Stimulated activated CD4-positive, alpha-beta T cell treated with anti-CD3 and anti-CD28 coated beads, Interleukin-4, amount 100 ng/mL, for 48 hours (primary cell): ENCODE results near the gene B3GNT5.

Experiments used
- DNase-seq, 2 donors: peaks; one replicate each; pipeline ENCODE4 v3.0.0-alpha.2; 2020; ENCODE audit warnings: low read depth in 2 of 2

Gene B3GNT5

GRCh38 chr3:183265834-183266417, 12.9 kb downstream of the B3GNT5 start:
- peak in 1 of 2 donors; percentile 47 for DNase-seq

GRCh38 chr3:183266454-183266853, 13.4 kb downstream of the B3GNT5 start:
- DNase-seq: no peak

GRCh38 chr3:183267140-183267539, 14.1 kb downstream of the B3GNT5 start:
- no peak for DNase-seq

- DNase-seq: no peak
These were observed 15.3 kb downstream of the B3GNT5 start for GRCh38 chr3:183268366-183268765.

GRCh38 chr3:183269345-183269744, 16.3 kb downstream of the B3GNT5 start:
- DNase-seq: no peak

GRCh38 chr3:183270344-183270743, 17.3 kb downstream of the B3GNT5 start:
- no peak for DNase-seq

GRCh38 chr3:183272142-183272541, 19.1 kb downstream of the B3GNT5 start:
- DNase-seq: no peak

GRCh38 chr3:183272791-183273190, 19.7 kb downstream of the B3GNT5 start:
- no peak for DNase-seq

GRCh38 chr3:183274609-183275008, 21.6 kb downstream of the B3GNT5 start:
- DNase-seq: no peak

GRCh38 chr3:183275418-183275817, 22.4 kb downstream of the B3GNT5 start:
- no peak for DNase-seq

- DNase-seq: no peak
These were observed 22.9 kb downstream of the B3GNT5 start for GRCh38 chr3:183275937-183276336.

- DNase-seq: no peak
These were observed 24.2 kb downstream of the B3GNT5 start for GRCh38 chr3:183277260-183277659.

GRCh38 chr3:183278479-183279088, 25.5 kb downstream of the B3GNT5 start:
- no peak for DNase-seq

GRCh38 chr3:183279371-183279770, 26.3 kb downstream of the B3GNT5 start:
- DNase-seq: no peak

GRCh38 chr3:183281126-183281797, 28.2 kb downstream of the B3GNT5 start:
- no peak for DNase-seq

GRCh38 chr3:183283886-183284285, 30.8 kb downstream of the B3GNT5 start:
- DNase-seq: no peak

- no peak for DNase-seq
These were observed 31.5 kb downstream of the B3GNT5 start for GRCh38 chr3:183284570-183284969.

GRCh38 chr3:183285318-183285717, 32.3 kb downstream of the B3GNT5 start:
- no peak for DNase-seq

GRCh38 chr3:183285828-183286457, 32.9 kb downstream of the B3GNT5 start:
- DNase-seq: peak; percentile 84 to 94

- no peak for DNase-seq
These were observed 34.4 kb downstream of the B3GNT5 start for GRCh38 chr3:183287301-183287971.

GRCh38 chr3:183288117-183288516, 35.1 kb downstream of the B3GNT5 start:
- no peak for DNase-seq

GRCh38 chr3:183290216-183290615, 37.2 kb downstream of the B3GNT5 start:
- DNase-seq: no peak
